ENCODE data around the gene SEMA4C. TPM values are rescaled to one million over a fixed set of nuclear protein-coding genes. Genes with fewer than 3 reads are reported as not detected.

Gene SEMA4C
- total RNA-seq, 2 experiments from 2014 or later = 0.06 to 0.19 TPM

DNA sequence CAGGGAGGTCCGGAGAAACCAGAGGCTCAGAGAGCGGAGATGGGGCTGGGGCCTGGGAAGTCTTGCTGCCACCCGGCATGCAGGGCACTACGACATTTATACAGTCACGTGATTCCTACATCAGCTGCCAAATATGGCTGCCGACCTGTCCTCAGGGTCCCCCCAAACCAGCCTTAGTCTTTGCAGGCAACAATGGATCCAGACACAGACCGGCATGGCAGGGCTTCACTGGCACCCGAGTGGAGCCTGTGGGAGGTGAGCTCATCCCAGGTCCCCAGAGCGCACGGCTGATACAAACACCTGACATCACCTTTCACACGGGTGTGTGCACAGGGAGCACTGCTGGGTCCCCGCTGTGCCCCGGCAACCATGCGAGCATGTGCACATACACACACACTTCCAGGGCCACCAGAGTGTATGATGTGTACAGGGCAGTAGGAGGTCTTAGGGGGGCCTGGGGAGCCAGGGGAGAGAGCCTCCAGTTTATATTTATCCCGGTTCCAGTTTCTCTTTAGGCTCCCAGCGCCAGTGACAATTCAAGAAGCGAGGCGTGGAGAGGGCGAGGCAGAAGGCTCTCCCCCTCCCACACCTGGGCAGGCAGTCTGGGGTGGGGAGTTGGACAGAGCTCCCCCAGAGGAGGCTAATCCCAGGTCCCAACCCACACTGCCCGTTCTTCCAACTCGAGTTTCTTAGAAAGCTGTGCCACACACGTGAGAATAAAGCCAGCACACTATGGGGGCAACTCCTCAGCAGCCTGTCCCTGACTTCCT lies 2.7 kb downstream of the SEMA4C start:
- Histone ChIP-seq H3K36me3 (ENCODE audit: insufficient read depth, low read length) (no peaks in the 10 kb centered on the region), H3K4me2 (ENCODE audit: low read length) (peak overlapping the region; percentile 45; the same call in 1 of the 2 replicates), H3K9me2 (ENCODE audit: insufficient read depth, low read length) (no peaks in the 10 kb centered on the region), H3K4me1 (ENCODE audit: insufficient read depth, low read length, poor library complexity, severe bottlenecking) (peaks cover 13% of the 10 kb centered on the region), H3K4me3 (ENCODE audit: low read depth, low read length, poor library complexity, severe bottlenecking) (no peak overlapping the region), H2AFZ (ENCODE audit: low read length) (peak overlapping the region; percentile 66), H3K27ac (ENCODE audit: low read depth, low read length, poor library complexity, severe bottlenecking) (no peak overlapping the region), H3K9me3 (ENCODE audit: low read length) (no peaks in the 10 kb centered on the region), H3K79me2 (ENCODE audit: insufficient read depth, low read depth, low read length) (no peaks in the 10 kb centered on the region), H4K20me1 (ENCODE audit: insufficient read depth, low read length) (no peaks in the 10 kb centered on the region)
- no peak for DNase-seq (ENCODE audit: low spot score)
- CTCF ChIA-PET (ENCODE audit: unreplicated experiment) = interaction anchor here (1.3 kb wide), 1 partner anchor 9 kb away, joined by 4 read pairs; the partner anchor contains the start of gene ANKRD39
- no peak for TF ChIP-seq EZH2phosphoT487 (IDR thresholded peaks at IDR 0.05; ENCODE audit: borderline replicate concordance, low read depth, low read length)
- TF ChIP-seq, protein P1, sequence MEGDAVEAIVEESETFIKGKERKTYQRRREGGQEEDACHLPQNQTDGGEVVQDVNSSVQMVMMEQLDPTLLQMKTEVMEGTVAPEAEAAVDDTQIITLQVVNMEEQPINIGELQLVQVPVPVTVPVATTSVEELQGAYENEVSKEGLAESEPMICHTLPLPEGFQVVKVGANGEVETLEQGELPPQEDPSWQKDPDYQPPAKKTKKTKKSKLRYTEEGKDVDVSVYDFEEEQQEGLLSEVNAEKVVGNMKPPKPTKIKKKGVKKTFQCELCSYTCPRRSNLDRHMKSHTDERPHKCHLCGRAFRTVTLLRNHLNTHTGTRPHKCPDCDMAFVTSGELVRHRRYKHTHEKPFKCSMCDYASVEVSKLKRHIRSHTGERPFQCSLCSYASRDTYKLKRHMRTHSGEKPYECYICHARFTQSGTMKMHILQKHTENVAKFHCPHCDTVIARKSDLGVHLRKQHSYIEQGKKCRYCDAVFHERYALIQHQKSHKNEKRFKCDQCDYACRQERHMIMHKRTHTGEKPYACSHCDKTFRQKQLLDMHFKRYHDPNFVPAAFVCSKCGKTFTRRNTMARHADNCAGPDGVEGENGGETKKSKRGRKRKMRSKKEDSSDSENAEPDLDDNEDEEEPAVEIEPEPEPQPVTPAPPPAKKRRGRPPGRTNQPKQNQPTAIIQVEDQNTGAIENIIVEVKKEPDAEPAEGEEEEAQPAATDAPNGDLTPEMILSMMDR (conservative IDR thresholded peaks at IDR 0.05; ENCODE audit: low read length) = no peak
- intact Hi-C loops (cut with micrococcal nuclease; ENCODE audit: unreplicated experiment) = no loop called here
- POLR2A ChIA-PET = no interaction called here
- BruUV-seq (replicated peaks) = no TSS peak

DNA sequence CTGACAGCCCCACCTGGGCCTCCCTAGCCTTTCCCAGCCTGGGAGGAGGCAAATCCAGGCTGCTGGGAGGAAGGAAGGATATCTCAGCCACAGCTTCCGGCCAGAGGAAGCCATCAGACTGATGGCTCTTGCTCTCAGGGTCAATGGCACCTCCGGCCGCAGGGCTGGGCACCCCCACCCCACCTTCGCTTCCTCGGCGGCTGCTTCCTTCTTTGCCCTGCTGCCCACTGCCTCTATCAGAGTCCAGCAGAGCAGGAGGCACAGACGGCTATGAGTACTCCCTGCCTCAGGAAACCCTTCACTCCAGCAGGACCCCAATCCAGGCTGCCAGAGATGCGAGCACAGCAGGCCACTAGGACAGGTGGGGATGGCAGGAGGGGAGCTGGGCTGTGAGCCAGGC lies 3.3 kb downstream of the SEMA4C start:
- POLR2A ChIA-PET = no interaction called here
- H3K9me3 ChIP-seq (ENCODE audit: low read length) = no peaks in the 10 kb centered on the region
- no peaks in the 10 kb centered on the region for H3K79me2 ChIP-seq (ENCODE audit: insufficient read depth, low read depth, low read length)
- peak overlapping the region; percentile 66 for H2AFZ ChIP-seq (ENCODE audit: low read length)
- H3K27ac ChIP-seq (ENCODE audit: low read depth, low read length, poor library complexity, severe bottlenecking) = no peak overlapping the region
- peak overlapping the region; percentile 45; the same call in 1 of the 2 replicates for H3K4me2 ChIP-seq (ENCODE audit: low read length)
- no peaks in the 10 kb centered on the region for H3K36me3 ChIP-seq (ENCODE audit: insufficient read depth, low read length)
- TF ChIP-seq, protein P1 (conservative IDR thresholded peaks at IDR 0.05; ENCODE audit: low read length) = no peak
- TF ChIP-seq EZH2phosphoT487 (IDR thresholded peaks at IDR 0.05; ENCODE audit: borderline replicate concordance, low read depth, low read length) = no peak
- no peaks in the 10 kb centered on the region for H4K20me1 ChIP-seq (ENCODE audit: insufficient read depth, low read length)
- H3K4me1 ChIP-seq (ENCODE audit: insufficient read depth, low read length, poor library complexity, severe bottlenecking) = peaks cover 13% of the 10 kb centered on the region
- BruUV-seq (replicated peaks) = no TSS peak
- CTCF ChIA-PET (ENCODE audit: unreplicated experiment) = interaction anchor here (1.3 kb wide), 1 partner anchor 9 kb away, joined by 4 read pairs; the partner anchor contains the start of gene ANKRD39
- intact Hi-C loops (cut with micrococcal nuclease; ENCODE audit: unreplicated experiment) = no loop called here
- no peak overlapping the region for H3K4me3 ChIP-seq (ENCODE audit: low read depth, low read length, poor library complexity, severe bottlenecking)
- no peak for DNase-seq (ENCODE audit: low spot score)
- no peaks in the 10 kb centered on the region for H3K9me2 ChIP-seq (ENCODE audit: insufficient read depth, low read length)

DNA sequence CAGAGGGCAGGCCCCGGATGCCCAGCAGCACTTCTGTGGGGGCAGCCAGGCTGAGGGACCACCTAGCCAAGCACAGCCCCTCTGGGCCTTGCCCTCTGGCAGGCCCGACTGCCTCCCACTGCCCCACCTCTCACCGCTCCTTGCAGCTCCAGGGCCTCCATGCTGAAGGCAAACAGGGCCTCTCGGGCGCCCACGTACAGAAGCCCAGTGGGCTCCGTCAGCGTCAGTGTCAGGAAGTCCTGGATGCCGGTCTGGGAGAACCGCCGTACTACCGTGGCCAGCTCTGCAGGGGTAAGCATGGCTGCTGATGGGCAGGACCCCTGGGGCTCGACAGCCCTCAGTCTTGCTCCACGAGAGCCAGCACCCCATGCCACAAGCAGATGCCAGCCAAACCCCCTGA lies 3.7 kb downstream of the SEMA4C start:
- no peak for DNase-seq (ENCODE audit: low spot score)
- intact Hi-C loops (cut with micrococcal nuclease; ENCODE audit: unreplicated experiment) = no loop called here
- Histone ChIP-seq H3K36me3 (ENCODE audit: insufficient read depth, low read length) (no peaks in the 10 kb centered on the region), H4K20me1 (ENCODE audit: insufficient read depth, low read length) (no peaks in the 10 kb centered on the region), H3K9me3 (ENCODE audit: low read length) (no peaks in the 10 kb centered on the region), H3K9me2 (ENCODE audit: insufficient read depth, low read length) (no peaks in the 10 kb centered on the region), H2AFZ (ENCODE audit: low read length) (no peak overlapping the region), H3K4me3 (ENCODE audit: low read depth, low read length, poor library complexity, severe bottlenecking) (no peak overlapping the region), H3K79me2 (ENCODE audit: insufficient read depth, low read depth, low read length) (no peaks in the 10 kb centered on the region), H3K27ac (ENCODE audit: low read depth, low read length, poor library complexity, severe bottlenecking) (no peak overlapping the region), H3K4me1 (ENCODE audit: insufficient read depth, low read length, poor library complexity, severe bottlenecking) (peaks cover 13% of the 10 kb centered on the region), H3K4me2 (ENCODE audit: low read length) (no peak overlapping the region)
- TF ChIP-seq, protein P1 (conservative IDR thresholded peaks at IDR 0.05; ENCODE audit: low read length) = no peak
- TF ChIP-seq EZH2phosphoT487 (IDR thresholded peaks at IDR 0.05; ENCODE audit: borderline replicate concordance, low read depth, low read length) = no peak
- CTCF ChIA-PET (ENCODE audit: unreplicated experiment) = no interaction called here
- BruUV-seq (replicated peaks) = no TSS peak
- POLR2A ChIA-PET = no interaction called here
